Tibial nerve (tissue), 3 donors: Measurements from ENCODE around the gene LDHD.

Source experiments
- POLR2A ChIP-seq, 2 donors: fragments of 450-650 bp; IDR thresholded peaks; one replicate each; pipeline ENCODE4 v1.6.1; 2017; ENCODE audit warnings: antibody characterized with exemption in 2 of 2, mild to moderate bottlenecking in 2 of 2, moderate library complexity in 2 of 2
- TF ChIP-seq, protein P1 (sequence below), 5 experiments: fragments of 200-600 bp in 3 of 5; fragments of 450-650 bp in 2 of 5; sonication (generic) in 3 of 5; IDR thresholded peaks; one replicate each; pipeline ENCODE4 v1.5.1; 2016 to 2019; ENCODE audit warnings: antibody characterized with exemption in 5 of 5, mild to moderate bottlenecking in 3 of 5, moderate library complexity in 2 of 5

DNA sequence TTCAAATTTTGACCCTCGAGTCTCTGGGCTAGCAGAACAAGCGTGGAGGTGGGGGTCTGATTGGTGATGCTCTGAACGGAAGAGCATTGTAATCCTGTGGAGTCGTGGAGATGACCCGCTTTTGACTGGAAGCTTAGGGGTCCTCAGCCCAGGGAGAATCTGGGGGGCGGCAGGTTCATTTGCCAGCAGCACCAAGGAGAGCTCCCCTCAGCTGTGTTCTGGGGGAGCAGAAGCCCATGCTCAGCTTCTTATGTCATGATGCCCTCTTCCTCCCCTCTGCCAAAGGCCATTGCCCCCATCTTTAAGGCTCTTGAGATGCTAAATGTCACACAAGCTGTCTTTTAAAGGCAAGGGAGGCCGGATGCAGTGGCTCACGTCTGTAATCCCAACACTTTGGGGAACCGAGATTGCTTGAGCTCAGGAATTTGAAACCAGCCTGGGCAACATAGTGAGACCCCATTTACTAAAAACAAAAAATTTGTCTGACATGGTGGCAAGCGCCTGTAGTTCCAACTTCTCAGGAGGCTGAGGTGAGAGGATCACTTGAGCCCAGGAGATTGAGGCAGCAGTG is 19.3 kb downstream of the LDHD start:
- TF ChIP-seq POLR2A (IDR thresholded peaks at IDR 0.05): no peak
- TF ChIP-seq, protein P1, sequence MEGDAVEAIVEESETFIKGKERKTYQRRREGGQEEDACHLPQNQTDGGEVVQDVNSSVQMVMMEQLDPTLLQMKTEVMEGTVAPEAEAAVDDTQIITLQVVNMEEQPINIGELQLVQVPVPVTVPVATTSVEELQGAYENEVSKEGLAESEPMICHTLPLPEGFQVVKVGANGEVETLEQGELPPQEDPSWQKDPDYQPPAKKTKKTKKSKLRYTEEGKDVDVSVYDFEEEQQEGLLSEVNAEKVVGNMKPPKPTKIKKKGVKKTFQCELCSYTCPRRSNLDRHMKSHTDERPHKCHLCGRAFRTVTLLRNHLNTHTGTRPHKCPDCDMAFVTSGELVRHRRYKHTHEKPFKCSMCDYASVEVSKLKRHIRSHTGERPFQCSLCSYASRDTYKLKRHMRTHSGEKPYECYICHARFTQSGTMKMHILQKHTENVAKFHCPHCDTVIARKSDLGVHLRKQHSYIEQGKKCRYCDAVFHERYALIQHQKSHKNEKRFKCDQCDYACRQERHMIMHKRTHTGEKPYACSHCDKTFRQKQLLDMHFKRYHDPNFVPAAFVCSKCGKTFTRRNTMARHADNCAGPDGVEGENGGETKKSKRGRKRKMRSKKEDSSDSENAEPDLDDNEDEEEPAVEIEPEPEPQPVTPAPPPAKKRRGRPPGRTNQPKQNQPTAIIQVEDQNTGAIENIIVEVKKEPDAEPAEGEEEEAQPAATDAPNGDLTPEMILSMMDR (IDR thresholded peaks at IDR 0.05): no peak
